OCI-M2 (cell line): ENCODE results near the gene HOXA5.

ENCODE experiments used
- DNase-seq: peaks from one replicate; lab custom pipeline; 2025; ENCODE audit not compliant: unreplicated experiment; lab: John Stamatoyannopoulos, UW

HOXA5 gene

DNA sequence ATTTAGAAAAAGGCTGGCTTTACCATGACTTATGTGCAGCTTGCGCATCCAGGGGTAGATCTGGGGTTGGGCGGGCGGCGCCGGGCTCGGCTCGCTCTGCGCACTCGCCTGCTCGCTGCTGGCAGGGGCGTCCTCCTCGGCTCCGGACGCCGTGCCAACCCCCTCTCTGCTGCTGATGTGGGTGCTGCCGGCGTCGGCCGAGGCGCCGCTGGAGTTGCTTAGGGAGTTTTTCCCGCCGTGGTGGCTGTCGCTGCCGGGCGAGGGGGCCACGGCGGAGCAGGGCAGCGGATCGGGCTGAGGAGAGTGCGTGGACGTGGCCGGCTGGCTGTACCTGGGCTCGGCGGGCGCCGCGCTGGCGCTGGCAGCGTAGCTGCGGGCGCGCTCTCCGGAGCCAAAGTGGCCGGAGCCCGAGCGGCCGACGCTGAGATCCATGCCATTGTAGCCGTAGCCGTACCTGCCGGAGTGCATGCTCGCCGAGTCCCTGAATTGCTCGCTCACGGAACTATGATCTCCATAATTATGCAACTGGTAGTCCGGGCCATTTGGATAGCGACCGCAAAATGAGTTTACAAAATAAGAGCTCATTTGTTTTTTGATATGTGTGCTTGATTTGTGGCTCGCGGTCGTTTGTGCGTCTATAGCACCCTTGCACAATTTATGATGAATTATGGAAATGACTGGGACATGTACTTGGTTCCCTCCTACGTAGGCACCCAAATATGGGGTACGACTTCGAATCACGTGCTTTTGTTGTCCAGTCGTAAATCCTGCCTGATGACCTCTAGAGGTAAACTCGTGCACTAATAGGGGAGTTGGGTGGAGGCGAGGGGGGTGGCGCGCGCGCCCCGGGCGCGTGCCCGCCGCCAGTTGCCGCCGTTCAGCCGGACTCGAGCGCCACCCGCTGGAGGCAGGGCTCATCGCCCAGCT is at the start of gene HOXA5:
TSS of gene HOXA5 (minus strand) at position 659 of the 927 bp plus-strand sequence. CDS start at position 585, 74 bp downstream.
- DNase-seq: no peak

GRCh38 chr7:27192546-27193334 is 49.3 kb upstream of the HOXA5 start:
- no peak for DNase-seq

- no peak for DNase-seq
Measured at GRCh38 chr7:27191833-27192545, 48.5 kb upstream of the HOXA5 start.

- DNase-seq: no peak
Measured at GRCh38 chr7:27191161-27191731, 47.8 kb upstream of the HOXA5 start.

DNA sequence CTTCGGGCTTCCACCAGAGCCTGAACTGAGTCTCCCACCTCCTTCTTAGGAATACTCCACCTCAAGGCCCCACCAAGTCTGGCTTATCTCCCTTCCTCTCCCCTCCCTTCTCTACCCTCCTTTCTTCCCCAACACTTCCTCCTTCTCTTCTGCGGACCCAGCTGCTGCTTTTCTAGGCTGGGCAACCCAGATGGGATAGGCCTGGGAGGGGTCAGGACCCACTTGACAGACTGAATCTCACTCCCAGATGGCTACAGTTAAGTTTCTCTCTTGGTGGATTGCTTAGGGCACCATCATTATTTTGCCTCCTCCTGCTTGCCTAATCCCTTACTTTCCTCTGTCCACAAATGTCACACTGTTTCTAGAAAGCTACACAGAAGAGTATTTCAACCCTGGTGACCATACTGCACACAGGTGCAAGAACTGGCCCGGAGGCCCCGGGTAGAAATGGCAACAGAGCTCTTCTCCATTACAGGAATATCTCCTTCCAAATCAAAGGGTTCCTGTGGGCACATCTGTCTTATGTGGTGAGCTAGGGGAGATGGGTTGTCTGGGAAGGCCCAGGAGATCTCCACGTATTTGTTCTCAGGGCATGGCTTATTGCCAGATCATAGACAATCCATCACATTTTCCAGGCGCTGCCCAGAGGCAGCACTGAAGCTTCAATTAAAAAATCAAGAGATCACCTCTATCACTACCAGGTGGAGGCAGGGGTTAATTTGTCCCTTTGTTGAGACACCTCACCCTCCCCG is 46.7 kb upstream of the HOXA5 start:
- DNase-seq: no peak

DNA sequence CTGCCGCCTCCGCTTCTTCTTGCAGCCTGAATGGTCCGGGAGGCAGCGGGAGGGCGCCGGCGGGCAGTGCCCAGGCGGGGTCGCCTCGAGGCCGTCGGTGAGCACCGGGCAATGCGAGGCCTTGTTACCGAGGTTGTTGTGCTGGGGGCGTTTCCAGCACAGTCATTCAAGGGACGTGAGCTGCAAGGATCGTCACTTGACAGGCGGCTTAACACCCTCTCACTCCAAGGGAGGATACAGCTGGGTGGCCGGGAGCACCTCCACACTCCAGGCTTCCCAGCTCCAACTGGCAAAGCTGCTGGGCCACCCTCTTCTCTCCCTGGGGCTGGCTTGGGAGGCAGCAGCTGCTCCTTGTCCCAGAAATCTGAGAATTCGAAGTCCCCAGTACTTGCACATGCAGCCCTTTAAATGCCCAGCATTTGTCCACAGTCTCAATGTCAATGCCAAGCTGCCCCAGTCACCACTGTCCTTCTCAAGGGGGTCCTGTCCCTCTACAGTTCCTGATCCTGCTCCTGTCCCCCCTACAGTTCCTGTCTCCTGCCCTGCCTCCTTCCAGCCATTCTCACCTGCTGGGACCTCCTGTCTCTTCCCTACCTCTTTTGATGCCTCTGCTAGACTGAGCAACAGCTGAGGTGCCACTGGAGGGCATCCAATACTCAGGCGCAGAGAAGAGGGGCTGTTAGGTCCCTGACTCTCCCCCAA is 46.0 kb upstream of the HOXA5 start:
- no peak for DNase-seq

DNA sequence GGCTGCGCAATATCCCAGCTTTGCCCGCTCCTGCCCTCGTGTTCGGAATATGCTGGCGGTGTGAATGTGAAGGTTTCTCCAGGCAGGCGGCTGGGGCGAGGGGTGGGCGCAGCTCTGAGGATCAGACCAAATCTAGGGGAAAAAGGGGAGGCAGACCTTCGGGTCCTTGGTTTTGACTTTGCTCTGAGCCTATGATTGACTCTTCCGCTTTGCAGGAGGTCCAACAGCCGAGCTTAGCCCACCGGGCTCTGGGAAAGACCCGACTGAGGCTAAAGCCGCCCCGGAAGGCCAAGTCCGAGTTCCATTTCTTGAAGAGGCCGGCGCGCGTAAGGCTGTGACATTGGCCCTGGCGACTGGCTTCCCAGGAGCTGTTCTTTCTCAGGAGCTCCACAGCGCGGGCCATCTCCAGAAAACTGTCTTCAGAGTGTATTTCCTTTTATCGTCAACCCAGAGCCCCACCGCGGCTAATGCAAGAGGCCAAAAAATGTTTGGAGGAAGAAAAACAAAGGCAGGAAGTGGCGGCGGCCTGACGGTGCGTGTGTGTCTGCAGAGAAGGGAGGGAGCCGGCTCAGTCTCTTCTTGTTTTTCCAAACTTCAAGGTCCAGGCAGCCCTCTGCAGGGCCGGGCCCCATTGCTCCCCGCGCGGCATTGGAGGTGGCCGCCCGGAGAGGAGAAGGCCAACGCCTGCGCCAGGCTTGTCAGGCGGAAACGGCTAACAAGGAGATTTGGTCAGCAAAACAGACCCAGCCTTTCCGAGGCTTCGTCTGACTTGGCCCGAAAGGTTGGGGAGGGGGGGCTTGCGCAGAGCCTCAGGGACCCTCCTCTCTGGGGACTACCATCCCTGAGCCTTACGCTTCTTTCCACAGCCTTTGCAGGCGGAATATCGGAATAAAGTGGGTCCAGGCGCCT is 45.2 kb upstream of the HOXA5 start:
- DNase-seq: no peak

DNA sequence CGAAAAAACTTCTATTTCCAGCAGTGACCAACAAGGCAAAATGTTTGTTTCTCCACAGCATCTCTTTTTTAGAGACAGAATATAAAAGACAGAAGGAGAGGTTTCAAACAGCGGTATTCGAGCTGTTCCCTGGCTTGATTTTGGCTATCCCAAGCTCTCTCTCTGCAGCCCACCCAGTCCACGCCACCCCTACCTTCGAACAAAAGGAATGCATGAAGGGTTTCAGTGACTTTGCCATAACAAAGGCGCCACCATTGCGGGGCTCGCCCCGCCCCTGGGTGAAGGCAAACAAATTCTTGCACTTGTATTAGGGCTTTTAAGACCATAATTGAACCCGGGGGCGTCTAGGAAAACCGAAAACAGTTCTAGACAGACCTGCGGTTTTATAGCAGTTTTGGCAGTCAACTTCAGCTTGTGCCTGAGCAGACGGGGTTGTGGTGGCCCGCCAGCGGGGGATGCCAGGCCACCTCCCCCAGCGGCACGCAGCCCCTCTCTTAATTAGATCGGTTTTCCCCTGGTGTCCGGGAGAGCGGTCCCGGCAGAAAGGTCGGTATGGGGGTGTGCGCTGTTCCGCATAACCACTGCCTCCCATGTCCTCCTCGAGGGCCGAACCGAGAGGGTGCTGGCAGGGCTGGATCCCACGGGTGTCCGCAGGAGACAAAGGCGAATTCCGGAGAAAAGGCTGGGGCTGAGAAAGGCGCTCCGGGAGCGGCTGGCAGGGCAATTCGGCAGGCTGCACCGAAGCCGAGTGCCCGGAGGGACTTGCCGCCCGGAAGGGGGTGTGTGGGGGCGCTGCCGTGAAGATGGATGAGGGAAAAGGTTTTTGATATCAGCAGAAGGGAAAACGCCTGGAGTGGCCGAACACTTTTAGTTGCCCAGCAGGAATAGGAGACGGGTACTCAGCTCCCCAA is 44.2 kb upstream of the HOXA5 start:
- DNase-seq: no peak

GRCh38 chr7:27186668-27187474 is 43.4 kb upstream of the HOXA5 start:
- DNase-seq: no peak

DNA sequence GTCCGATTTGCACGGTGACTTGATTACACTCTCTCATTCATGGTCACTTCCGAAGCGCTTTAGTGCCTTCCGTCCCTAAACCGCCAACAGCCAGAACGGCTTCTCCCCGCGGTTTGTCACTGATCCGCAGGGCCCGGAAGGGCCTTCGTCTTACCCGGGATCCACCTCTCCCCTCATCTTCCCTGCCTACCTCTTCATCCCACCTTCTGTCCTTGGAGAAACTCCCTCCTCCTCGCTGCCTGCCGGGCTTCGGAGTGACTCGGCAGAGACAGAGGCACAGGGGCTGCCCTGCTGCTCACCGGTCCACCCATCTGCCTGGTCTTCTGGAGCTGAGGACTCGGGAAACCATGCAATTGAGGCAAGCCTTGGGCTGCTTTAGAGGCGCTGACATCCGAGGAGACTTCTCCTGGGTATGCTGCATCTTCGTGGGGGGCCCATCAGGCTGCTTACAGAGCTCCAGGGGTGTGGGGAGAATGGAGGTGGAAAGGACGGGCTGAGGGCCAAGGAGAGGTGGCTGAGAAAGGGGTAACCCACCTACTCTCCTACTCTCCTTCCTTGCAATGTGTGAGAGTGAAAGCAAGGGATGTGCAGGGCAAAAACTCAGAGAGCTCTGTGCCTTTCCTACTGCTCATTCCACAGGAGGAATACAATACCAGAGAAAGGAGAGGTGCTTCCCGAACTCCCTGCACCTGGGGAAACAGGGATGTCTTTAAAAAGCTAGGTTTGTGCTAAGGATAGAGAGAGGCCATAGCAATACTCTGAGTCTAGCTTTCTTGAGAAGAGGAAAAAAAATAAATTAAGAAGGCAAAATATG is 42.6 kb upstream of the HOXA5 start:
- no peak for DNase-seq

GRCh38 chr7:27185013-27185853 is 41.8 kb upstream of the HOXA5 start, which contains the start of gene HOXA11:
Gene HOXA11 (minus strand): TSS chr7:27185232. CDS start chr7:27185144, 88 bp downstream.
- DNase-seq: no peak

GRCh38 chr7:27184337-27185012 is 41.0 kb upstream of the HOXA5 start:
- DNase-seq: no peak

GRCh38 chr7:27183682-27184336 is 40.3 kb upstream of the HOXA5 start:
- no peak for DNase-seq
